ACHN (cell line): ENCODE measurements around the gene AXIN1.
"Not testable (repeated sequence)": the region's sequence is repeated elsewhere in the genome, so short reads cannot be mapped to it uniquely, and the experiment has no call there.

Experiments used
- DNase-seq: peaks from one replicate; pipeline ENCODE4 v3.0.0-alpha.2; 2015
- in situ Hi-C: cut with HindIII; loops from 2 replicates; pipeline ENCODE4 v1.10.0; 2017; ENCODE audit warnings: low sequenced_read_pairs, low pct_ligation_motif_present, low pct_unique_long_range_greater_than_20kb

The AXIN1 gene

GRCh38 chr16:340370-341091, 12.0 kb downstream of the AXIN1 start:
- no peak for DNase-seq
- in situ Hi-C loops: no loop called here

- DNase-seq: no peak
- in situ Hi-C loops: no loop called here
Observed at GRCh38 chr16:339680-340079, 12.8 kb downstream of the AXIN1 start.

GRCh38 chr16:337975-338575, 14.4 kb downstream of the AXIN1 start:
- in situ Hi-C loops: no loop called here
- DNase-seq: no peak

DNA sequence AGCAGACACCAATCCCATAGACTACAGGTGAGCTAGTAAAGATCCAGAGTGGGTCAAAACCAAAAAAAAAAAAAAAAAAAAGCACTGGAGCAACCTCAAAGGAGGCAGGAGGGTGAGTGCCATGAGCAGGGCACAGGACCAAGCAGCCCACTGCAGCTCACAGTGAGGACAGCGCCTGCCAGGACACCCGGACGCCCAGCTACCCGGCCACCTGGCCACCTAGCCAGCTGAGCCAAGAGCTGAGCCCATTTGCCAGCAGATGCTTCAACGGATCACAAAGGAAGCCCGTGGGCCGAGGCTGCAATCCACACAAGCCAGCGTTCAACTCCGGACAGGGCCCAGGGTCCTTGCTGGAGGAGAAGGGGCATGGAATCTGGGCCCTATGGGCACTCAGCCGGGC, 15.1 kb downstream of the AXIN1 start:
- no peak for DNase-seq
- in situ Hi-C loops: no loop called here

GRCh38 chr16:336269-336668, 16.3 kb downstream of the AXIN1 start:
- in situ Hi-C loops: no loop called here

DNA sequence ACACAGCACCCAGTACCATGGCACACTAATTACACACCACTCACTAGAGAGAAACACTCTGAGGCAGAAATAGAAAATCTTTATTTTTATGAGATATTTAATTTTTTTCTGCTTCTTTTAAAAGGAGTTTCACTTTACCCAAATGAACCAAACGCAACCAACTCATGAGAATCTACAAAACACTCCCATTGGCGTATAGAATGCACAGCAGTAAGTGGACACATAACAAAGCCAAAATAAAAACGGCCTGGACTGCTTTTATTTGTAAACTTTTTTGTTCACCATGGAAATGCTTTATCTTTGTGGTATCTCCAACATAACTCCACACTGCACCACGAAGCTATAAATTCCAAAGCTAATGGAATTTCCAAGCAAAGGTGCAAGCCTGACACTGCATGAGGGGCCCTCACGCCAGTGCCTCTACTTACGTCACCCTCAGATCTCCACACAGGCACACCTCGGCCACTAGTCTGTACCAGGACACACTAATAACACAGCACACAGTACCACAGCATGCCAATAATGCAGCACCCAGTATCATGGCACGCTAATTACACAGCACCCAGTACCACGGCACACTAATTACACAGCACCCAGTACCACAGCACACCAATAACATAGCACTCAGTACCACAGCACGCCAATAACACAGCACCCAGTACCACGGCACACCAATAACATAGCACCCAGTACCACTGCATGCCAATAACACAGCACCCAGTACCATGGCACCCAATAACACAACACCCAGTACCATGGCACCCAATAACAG, 17.5 kb downstream of the AXIN1 start:
- DNase-seq, in situ Hi-C loops: not testable (repeated sequence)

More at GRCh38 chr16:336269-336668, 16.3 kb downstream of the AXIN1 start:
- no peak for DNase-seq

- in situ Hi-C loops, DNase-seq: not testable (repeated sequence)
Observed at GRCh38 chr16:334164-334832, 18.2 kb downstream of the AXIN1 start.

GRCh38 chr16:333406-334094, 19.0 kb downstream of the AXIN1 start:
- in situ Hi-C loops: no loop called here
- DNase-seq: no peak

DNA sequence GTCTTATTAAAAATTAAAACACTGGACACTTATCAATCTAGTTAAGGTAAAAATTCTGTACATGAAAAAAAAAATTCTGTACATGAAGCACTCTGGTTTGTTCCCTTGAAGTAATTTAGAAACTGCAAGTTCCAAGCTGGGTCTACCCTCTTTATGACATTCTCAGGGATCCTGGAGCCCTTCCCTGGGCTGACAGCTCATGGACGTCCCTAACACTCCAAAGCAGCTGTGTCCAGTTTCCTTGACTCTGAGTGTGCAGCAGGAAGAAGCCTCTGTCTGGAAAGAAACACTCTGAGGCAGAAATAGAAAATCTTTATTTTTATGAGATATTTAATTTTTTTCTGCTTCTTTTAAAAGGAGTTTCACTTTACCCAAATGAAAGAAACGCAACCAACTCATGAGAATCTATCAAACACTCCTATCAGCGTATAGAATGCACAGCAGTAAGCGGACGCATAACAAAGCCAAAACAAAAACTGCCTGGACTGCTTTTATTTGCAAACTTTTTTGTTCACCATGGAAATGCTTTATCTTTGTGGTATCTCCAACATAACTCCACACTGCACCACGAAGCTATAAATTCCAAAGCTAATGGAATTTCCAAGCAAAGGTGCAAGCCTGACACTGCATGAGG, 21.2 kb downstream of the AXIN1 start:
- DNase-seq, in situ Hi-C loops: not testable (repeated sequence)

DNA sequence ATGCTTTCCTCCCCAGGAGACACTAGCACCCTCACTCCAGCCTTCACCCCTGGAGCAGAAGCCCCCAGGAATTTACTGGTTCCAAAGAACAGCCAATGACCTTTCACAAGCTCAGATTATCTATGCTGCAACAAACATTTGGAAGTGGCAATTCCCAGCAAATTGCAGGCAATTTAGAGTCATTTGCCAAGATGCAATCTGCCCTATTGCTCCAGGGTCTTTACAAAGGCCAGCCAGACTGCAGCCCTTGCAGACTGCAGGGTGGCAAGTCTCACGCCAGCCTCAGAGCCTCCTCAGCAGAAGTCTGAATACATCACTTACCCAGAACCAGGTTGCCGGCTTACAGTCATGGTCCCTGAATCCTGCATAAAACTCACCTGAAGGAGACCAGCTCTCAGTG, 21.8 kb downstream of the AXIN1 start:
- in situ Hi-C loops: no loop called here
- no peak for DNase-seq

- in situ Hi-C loops: no loop called here
- DNase-seq: no peak
Observed at GRCh38 chr16:325375-326145, 27.0 kb downstream of the AXIN1 start.

DNA sequence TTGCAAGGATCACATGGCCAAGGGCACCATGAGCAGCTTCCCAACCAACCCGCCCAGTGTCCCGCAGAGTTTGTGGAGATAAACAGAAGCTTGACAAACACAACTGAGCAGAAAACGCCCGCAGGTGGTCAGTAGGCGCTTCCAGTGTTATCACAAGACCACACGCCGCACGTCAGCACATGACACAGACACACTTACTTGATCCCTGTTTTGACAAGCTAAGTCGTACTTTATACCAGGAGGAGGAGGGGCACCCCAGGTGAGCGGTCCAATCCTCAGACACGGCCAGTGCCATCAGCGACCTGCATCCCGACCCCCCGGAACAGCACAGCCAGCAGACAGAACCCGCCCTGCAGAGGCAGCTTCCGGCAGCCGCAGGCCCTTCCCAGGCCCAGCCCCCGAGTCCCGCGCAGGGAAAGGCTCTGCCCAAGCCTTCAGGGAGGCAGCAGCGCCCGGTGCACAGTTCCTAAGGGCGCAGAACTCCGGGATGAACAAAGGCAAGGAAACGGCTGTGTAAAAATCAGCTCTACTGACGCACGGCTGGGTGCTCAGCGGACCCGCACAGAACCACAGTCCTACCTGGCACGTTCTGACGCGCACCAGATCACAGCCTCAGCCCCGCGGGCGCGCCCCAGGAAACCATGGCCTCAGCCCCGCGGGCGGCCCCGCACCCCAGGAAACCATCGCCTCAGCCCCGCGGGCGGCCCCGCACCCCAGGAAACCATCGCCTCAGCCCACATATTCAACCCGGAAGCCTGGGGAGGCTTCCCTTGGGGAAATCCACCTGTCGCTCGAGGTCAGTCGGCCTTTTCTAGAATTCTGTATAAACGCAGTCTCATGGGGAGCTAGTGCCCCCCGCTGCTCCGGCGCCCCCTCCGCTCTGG, 27.8 kb downstream of the AXIN1 start:
- in situ Hi-C loops: no loop called here
- no peak for DNase-seq

DNA sequence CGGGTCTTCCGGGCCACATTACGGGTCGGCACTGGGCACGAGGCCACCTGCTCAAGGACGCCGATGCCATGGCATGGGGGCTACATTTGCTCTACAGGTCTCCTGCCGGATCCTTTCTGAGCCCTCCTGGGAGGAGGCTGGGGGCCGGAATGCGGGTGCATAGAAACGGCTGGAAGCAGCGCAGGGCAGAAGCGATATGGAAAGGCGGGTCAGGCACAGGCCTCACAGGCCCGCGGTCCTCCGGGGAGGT, 28.4 kb downstream of the AXIN1 start:
- no peak for DNase-seq
- in situ Hi-C loops: no loop called here

DNA sequence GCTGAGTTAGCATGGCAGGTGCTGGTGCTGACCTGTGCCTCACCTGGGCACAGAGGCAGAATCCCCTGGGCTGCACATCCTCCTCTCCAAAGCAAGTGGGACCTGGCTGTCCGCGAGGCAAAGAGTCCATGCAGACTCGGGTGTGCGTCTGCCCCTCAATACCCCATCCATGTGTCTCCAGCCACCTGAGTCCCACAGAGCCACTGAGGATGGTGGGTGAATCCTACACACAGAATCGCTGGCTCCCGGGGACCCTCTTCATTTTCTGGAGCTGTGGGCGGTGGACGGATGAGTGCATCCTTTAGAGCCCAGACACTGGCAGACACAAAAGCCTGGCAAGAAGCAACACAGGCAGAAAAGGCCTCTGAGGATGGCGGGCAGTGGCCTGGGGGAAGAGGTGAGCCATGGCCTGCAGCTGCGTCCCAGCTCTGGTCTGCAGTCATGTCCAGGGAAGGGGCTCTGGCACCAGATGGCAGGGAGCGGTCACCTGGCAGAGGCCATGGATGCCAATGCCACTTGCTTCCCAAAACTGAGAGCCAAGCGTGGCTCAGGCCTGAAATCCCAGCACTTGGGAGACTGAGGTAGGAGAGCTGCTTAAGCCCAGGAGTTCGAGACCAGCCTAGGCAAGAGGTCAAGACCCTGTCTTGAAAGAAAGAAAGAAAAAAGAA, 29.9 kb downstream of the AXIN1 start:
- DNase-seq: no peak
- in situ Hi-C loops: no loop called here

- in situ Hi-C loops: no loop called here
- DNase-seq: no peak
Observed at GRCh38 chr16:321532-321931, 31.0 kb downstream of the AXIN1 start.

DNA sequence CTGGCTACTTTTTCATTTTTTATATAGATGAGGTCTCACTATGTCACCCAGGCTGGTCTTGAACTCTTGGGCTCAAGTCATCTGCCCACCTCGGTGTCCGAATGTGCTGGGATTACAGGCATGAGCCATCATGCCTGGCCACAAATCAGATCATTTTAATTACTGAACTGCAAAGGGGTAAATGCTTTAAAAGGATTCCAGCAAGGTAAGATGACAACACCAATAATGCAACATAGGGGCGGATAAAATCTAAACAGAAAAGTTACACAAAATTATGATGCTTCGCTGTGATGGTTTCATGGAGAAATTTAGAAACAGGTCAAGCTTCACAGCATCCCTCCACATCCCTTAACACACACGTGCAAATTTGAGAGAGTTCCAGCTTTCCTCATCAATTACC, 32.3 kb downstream of the AXIN1 start:
- no peak for DNase-seq
- in situ Hi-C loops: no loop called here
